Mucosa of rectum (tissue), 2 donors: ENCODE measurements around the gene TDP2.
A peak's percentile ranks its signal among the peaks of the same experiment; 100 is the strongest.

Experiments used
- H3K27ac ChIP-seq, 2 donors: one replicate each; pipeline ENCODE4 v1.7.0; 2013; ENCODE audit warnings: inconsistent platforms in 2 of 2, low read depth in 2 of 2, low read length in 2 of 2
- H3K27me3 ChIP-seq, 2 donors: one replicate each; pipeline ENCODE4 v1.7.0; 2013; ENCODE audit warnings: low read length in 2 of 2; ENCODE audit not compliant: control insufficient read depth in 2 of 2, insufficient read depth in 2 of 2
- H3K36me3 ChIP-seq, 2 donors: one replicate each; pipeline ENCODE4 v1.7.0; 2013; ENCODE audit warnings: low read length in 2 of 2; ENCODE audit not compliant: control insufficient read depth in 2 of 2, insufficient read depth in 2 of 2
- H3K4me1 ChIP-seq, 2 donors: one replicate each; pipeline ENCODE4 v1.7.0; 2013; ENCODE audit warnings: low read length in 2 of 2, mild to moderate bottlenecking in 1 of 2; ENCODE audit not compliant: control insufficient read depth in 2 of 2, insufficient read depth in 2 of 2
- H3K4me3 ChIP-seq, 2 donors: one replicate each; pipeline ENCODE4 v1.7.0; 2013; ENCODE audit warnings: low read length in 2 of 2
- H3K9ac ChIP-seq, 2 donors: one replicate each; pipeline ENCODE4 v1.7.0; 2013; ENCODE audit warnings: low read length in 2 of 2, low read depth in 1 of 2, mild to moderate bottlenecking in 1 of 2
- H3K9me3 ChIP-seq, 2 donors: one replicate each; pipeline ENCODE4 v1.7.0; 2013; ENCODE audit warnings: low read length in 2 of 2; ENCODE audit not compliant: control insufficient read depth in 2 of 2
- donor health status: healthy.
- donor health status: Normal muscosa, but diverticular disease.

TDP2 gene, protein sequence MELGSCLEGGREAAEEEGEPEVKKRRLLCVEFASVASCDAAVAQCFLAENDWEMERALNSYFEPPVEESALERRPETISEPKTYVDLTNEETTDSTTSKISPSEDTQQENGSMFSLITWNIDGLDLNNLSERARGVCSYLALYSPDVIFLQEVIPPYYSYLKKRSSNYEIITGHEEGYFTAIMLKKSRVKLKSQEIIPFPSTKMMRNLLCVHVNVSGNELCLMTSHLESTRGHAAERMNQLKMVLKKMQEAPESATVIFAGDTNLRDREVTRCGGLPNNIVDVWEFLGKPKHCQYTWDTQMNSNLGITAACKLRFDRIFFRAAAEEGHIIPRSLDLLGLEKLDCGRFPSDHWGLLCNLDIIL

DNA sequence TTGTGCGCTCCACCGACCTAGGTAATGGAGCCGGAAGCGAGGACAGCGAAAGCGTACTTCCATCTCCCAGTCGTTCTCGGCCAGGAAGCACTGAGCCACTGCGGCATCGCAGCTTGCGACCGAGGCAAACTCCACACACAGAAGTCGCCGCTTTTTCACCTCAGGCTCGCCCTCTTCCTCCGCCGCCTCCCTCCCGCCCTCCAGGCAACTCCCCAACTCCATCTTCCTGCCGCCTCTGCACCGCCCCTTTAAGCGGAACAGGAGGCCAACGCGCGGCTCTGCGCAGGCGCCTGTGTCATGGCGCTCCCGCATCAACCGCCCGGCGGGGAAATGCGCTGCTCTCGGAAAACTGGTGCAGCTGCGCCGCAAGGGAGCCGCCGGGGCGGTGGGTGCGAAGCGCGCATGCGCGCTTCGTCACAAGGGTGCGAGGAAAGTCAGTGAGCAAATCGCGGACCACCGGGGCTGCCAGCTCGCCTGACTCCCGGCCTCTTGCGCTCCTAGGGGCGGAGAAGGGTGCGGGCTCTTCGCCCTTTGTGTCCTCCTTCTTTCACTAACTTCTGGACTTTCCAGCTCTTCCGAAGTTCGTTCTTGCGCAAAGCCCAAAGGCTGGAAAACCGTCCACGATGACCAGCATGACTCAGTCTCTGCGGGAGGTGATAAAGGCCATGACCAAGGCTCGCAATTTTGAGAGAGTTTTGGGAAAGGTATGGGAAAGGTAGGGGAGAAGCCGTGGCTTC is at the start of gene TDP2, which contains the start of gene ACOT13:
Gene TDP2 (minus strand): TSS at position 259 of the 737 bp plus-strand sequence. CDS start 37 bp downstream, at position 222.
Gene ACOT13 (plus strand): TSS at position 437 of the 737 bp plus-strand sequence. CDS start 187 bp downstream, at position 624.
- H3K4me1 ChIP-seq, result peaks cover 22 to 39% of the 10 kb centered on the region in 2 donors

DNA sequence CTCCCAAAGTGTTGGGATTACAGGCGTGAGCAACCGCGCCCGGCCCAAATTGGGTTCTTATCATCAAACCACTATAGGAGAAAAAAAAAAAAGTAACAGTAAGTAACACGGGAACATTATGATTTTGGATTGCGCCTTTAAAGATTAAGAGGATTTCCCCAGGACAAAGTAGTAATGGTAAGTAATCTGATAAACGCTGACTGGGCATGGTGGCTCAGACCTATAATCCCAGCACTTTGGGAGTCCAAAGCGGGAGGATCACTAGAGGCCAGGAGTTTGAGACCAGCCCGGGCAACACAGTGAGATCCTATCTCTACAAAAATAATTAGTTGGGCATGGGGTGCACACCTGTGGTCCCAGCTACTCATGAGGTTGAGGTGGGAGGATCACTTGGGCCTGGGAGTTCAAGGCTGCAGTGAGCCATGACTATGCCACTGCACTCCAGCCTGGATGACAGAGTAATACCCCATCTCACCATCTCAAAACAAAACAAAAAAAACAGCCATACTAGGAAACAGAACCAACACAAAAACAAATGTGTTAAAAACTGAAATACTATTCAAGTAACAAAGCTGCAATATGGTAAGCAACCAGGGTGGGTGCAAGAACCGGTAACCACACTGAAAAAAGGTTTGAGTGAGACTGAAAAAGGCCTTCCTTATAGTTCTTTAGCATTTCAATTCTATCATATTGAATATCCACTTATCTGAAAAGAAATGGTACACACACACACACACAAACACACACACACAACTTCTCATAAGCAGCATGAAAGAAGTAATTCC is 44.0 kb upstream of the TDP2 start:
- no peaks in the 10 kb centered on the region for H3K27me3 ChIP-seq
- H3K9ac ChIP-seq, result no peak overlapping the region
- no peaks in the 10 kb centered on the region for H3K9me3 ChIP-seq
- peaks cover 5 to 12% of the 10 kb centered on the region in 2 donors for H3K4me1 ChIP-seq
- no peak overlapping the region for H3K27ac ChIP-seq
- no peak overlapping the region for H3K4me3 ChIP-seq
- H3K36me3 ChIP-seq, result peaks cover 85 to 90% of the 10 kb centered on the region in 2 donors

More for the DNA sequence above, at the start of gene TDP2, which contains the start of gene ACOT13:
- peaks cover 0 to 3% of the 10 kb centered on the region in 2 donors for H3K9me3 ChIP-seq
- H3K36me3 ChIP-seq, result peaks cover 9 to 11% of the 10 kb centered on the region in 2 donors
- H3K27ac ChIP-seq, result peak within 1 kb of the TSS; percentile 97 to 98
- H3K4me3 ChIP-seq, result peak within 1 kb of the TSS; percentile 98 to 100
- no peaks in the 10 kb centered on the region for H3K27me3 ChIP-seq
- peak within 1 kb of the TSS; percentile 95 to 99 for H3K9ac ChIP-seq

- H3K27me3 ChIP-seq, result no peaks in the 10 kb centered on the region
- H3K9ac ChIP-seq, result no peak overlapping the region
- peaks cover 92 to 95% of the 10 kb centered on the region in 2 donors for H3K36me3 ChIP-seq
- no peak overlapping the region for H3K27ac ChIP-seq
- peaks cover under 1 to 4% of the 10 kb centered on the region in 2 donors for H3K4me1 ChIP-seq
- no peak overlapping the region for H3K4me3 ChIP-seq
- no peaks in the 10 kb centered on the region for H3K9me3 ChIP-seq
Observed at GRCh38 chr6:24709014-24709711, 42.5 kb upstream of the TDP2 start.

DNA sequence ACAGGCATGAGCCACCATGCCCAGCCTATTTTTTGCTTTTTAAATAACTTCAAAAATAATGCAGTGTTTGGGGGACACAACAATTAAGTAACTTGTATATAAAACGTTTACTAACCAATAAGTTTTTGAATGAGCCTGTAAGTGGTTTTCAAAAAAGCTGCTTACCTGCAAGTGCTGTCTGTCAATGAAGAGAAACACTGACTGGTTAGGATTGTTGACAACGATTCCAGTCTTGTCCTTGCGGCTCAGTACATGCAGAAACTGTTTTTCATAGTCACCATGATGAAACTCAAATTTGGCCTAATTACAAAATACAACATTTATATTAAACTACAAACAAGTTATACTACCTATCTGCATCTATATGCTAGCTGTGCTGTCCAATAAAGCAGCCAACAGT is 41.9 kb upstream of the TDP2 start:
- Histone ChIP-seq H3K4me1 (peaks cover 0 to 4% of the 10 kb centered on the region in 2 donors), H3K9ac (no peak overlapping the region), H3K36me3 (peaks cover 91 to 95% of the 10 kb centered on the region in 2 donors), H3K4me3 (no peak overlapping the region), H3K27ac (no peak overlapping the region), H3K27me3 (no peaks in the 10 kb centered on the region), H3K9me3 (no peaks in the 10 kb centered on the region)

- H3K4me1 ChIP-seq, result no peaks in the 10 kb centered on the region
- no peak overlapping the region for H3K9ac ChIP-seq
- H3K27me3 ChIP-seq, result no peaks in the 10 kb centered on the region
- no peak overlapping the region for H3K4me3 ChIP-seq
- H3K27ac ChIP-seq, result no peak overlapping the region
- no peaks in the 10 kb centered on the region for H3K9me3 ChIP-seq
- peaks cover 67 to 72% of the 10 kb centered on the region in 2 donors for H3K36me3 ChIP-seq
Observed at GRCh38 chr6:24704468-24704867, 37.8 kb upstream of the TDP2 start.

DNA sequence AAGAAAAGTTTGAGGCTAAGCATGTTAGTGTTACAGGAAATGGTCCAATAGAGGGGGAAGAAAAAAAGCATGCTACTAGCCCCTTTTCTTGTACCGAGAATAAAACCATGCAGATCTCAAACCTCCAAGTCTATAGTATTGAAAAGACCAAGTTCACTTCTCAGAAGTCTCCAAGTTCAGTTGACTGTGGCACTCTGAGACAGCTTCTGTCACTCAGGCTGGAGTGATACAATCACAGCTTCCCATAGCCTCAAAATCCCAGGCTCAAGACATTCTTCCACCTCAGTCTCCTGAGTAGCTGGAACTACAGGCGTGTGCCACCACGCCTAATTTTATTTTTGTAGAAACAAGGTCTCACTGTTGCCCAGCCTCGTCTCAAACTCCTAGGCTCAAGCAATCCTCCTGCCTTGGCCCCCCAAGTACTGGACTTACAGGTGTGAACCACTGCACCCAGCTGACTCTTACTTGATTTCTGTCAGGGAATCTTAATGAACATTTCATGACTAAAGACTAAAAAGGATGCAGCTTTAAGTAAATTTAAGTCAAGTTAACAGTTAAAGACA is 36.1 kb upstream of the TDP2 start:
- H3K9ac ChIP-seq, result no peak overlapping the region
- no peaks in the 10 kb centered on the region for H3K9me3 ChIP-seq
- H3K27me3 ChIP-seq, result no peaks in the 10 kb centered on the region
- H3K36me3 ChIP-seq, result peaks cover 52 to 56% of the 10 kb centered on the region in 2 donors
- H3K4me3 ChIP-seq, result no peak overlapping the region
- no peak overlapping the region for H3K27ac ChIP-seq
- no peaks in the 10 kb centered on the region for H3K4me1 ChIP-seq

DNA sequence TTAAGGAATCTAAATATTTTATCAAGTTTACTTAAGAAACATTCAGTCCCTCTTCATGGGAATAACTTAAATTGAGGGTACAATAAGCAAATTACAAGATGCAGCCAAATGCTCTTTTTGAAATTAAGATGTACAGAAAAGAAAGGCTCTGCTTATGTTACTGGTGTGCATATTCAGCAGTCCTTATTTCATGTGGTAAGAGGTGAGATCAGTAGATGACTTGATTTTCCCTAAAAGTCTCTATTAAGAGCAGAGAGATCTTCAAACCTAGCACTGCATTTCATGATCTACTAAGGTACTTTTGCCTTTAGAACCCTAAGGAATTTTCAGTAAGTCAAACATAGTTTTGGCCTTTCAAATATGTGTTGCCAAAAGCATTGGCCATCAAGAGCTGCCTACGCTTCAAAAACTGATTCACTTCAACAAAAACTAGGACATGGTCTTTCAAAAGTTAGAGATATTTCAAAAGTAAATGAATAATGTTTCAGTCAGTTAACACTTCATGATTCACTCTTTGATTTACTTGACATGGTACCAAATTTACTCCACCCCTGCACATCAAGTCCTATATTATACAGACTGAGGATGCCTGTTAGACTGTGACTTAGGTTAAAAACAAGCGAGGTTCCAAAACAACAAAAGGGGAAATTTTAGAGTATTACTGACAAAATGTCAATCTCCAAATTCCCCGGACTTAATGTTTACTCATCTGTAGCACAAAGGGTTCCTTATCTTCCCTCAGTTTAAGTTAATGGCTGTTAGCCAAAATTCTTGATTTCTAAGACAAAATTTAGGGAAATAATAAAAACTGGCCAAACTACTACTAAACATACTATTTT is 33.0 kb upstream of the TDP2 start:
- Histone ChIP-seq H3K4me3 (no peak overlapping the region), H3K27ac (no peak overlapping the region), H3K36me3 (peaks cover 25 to 27% of the 10 kb centered on the region in 2 donors), H3K9me3 (no peaks in the 10 kb centered on the region), H3K9ac (no peak overlapping the region), H3K4me1 (peaks cover 0 to 4% of the 10 kb centered on the region in 2 donors), H3K27me3 (no peaks in the 10 kb centered on the region)

DNA sequence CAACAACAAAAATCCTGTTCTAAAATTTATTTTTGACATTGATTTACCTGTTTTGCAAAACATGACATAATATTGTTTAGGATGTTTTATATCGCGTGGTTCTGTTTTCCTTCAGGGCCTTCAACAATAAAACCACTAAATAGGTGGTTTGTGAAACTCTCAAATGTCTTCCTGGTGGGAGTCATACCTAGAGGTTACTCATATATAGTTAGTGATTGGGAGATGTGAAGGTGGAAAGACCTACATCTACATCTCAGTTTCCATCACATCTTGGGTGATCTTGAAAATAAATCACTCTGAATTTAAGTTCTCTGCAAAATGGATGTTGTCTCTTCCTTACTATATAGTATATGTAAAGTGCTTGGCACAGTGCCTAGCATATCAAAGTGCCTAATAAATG is 29.4 kb upstream of the TDP2 start:
- Histone ChIP-seq H3K27ac (no peak overlapping the region), H3K4me1 (peaks cover 0 to 4% of the 10 kb centered on the region in 2 donors), H3K4me3 (no peak overlapping the region), H3K9ac (no peak overlapping the region), H3K36me3 (no peaks in the 10 kb centered on the region), H3K9me3 (no peaks in the 10 kb centered on the region), H3K27me3 (no peaks in the 10 kb centered on the region)
